ENCODE results near the gene HELZ. TPM values are rescaled to one million over a fixed set of nuclear protein-coding genes. Genes with fewer than 3 reads are reported as not detected.
"Not testable (repeated sequence)": the region's sequence is repeated elsewhere in the genome, so short reads cannot be mapped to it uniquely, and the experiment has no call there.

Gene HELZ
- total RNA-seq, 1 experiment from 2014 or later, result 40.5 TPM

DNA sequence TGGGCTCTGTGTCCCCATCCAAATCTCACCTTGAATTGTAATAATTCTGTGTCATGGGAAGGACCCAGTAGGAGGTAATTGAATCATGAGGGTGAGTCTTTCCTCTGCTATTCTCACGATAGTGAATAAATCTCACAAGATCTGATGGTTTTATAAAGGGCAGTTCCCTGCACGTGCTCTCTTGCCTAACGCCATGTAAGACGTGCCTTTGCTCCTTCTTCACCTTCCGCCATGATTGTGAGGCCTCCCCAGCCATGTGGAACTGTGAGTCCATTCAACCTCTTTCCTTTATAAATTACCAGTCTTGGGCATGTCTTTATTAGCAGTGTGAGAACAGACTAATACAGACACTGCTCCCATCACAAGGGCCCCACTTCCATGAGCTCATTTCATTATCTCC lies 203.9 kb downstream of the HELZ start:
- DNase-seq (ENCODE audit: low read depth, low spot score); H4K20me1 ChIP-seq (ENCODE audit: insufficient read depth); H3K9me3 ChIP-seq (ENCODE audit: control insufficient read depth in 1 of 2, insufficient read depth in 1 of 2, low read depth in 1 of 2, low read length in 2 of 2); POLR2A ChIA-PET; CTCF ChIA-PET; H3K9me2 ChIP-seq (ENCODE audit: insufficient read depth); H3K79me2 ChIP-seq (ENCODE audit: insufficient read depth, low read length); ATAC-seq; H3K4me1 ChIP-seq (ENCODE audit: control insufficient read depth in 1 of 2, insufficient read depth in 2 of 2, low read length in 2 of 2); H3K4me3 ChIP-seq (replicated peaks in 1 of 2; ENCODE audit: low read depth in 1 of 2, low read length in 2 of 2); RAD21 ChIA-PET (ENCODE audit: low non-redundant PET in 1 of 2, low total read pairs in 2 of 2, uncharacterized antibody in 2 of 2, unreplicated experiment in 2 of 2); H3K27me3 ChIP-seq (ENCODE audit: insufficient read depth, low read length); H3K27ac ChIP-seq (ENCODE audit: low read depth, low read length); BruUV-seq (replicated peaks); H2AFZ ChIP-seq (ENCODE audit: low read depth, low read length, poor library complexity, severe bottlenecking); intact Hi-C loops (cut with micrococcal nuclease); H3K4me2 ChIP-seq (ENCODE audit: low read length); H3K9ac ChIP-seq (ENCODE audit: low read length); H3K36me3 ChIP-seq (ENCODE audit: control insufficient read depth in 1 of 2, insufficient read depth in 2 of 2, low read length in 2 of 2): not testable (repeated sequence)

DNA sequence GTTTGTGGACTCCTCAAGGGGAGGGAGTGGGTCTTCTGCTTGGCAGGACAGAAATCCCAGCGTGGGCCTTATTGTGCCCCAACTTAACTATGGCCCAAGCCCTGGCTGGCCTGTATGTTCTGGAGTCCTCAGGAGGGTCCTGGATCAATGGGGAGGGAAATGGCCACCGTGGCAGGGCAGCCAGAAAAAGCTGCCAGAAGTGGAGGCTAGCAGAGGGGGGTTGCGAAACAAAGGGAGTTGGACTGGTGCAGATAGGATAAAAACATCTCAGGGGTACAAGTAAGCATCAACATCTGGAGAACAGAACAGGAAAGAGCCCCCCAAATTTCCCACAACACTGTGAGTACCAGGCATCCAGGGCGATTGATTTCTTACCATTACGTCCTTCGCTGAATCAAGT lies 204.3 kb downstream of the HELZ start:
- no peak for ATAC-seq
- H3K27ac ChIP-seq (ENCODE audit: low read depth, low read length), result no peak overlapping the region
- H2AFZ ChIP-seq (ENCODE audit: low read depth, low read length, poor library complexity, severe bottlenecking), result no peak overlapping the region
- H4K20me1 ChIP-seq (ENCODE audit: insufficient read depth), result no peaks in the 10 kb centered on the region
- no peaks in the 10 kb centered on the region for H3K4me1 ChIP-seq (ENCODE audit: control insufficient read depth in 1 of 2, insufficient read depth in 2 of 2, low read length in 2 of 2)
- ChIA-PET RAD21 (ENCODE audit: low non-redundant PET in 1 of 2, low total read pairs in 2 of 2, uncharacterized antibody in 2 of 2, unreplicated experiment in 2 of 2) (no interaction called here), CTCF (no interaction called here), POLR2A (no interaction called here)
- no peak overlapping the region for H3K4me2 ChIP-seq (ENCODE audit: low read length)
- H3K79me2 ChIP-seq (ENCODE audit: insufficient read depth, low read length), result no peaks in the 10 kb centered on the region
- no peak overlapping the region for H3K9ac ChIP-seq (ENCODE audit: low read length)
- no peaks in the 10 kb centered on the region for H3K9me2 ChIP-seq (ENCODE audit: insufficient read depth)
- BruUV-seq (replicated peaks), result no TSS peak
- no peak overlapping the region for H3K4me3 ChIP-seq (replicated peaks in 1 of 2; ENCODE audit: low read depth in 1 of 2, low read length in 2 of 2)
- H3K27me3 ChIP-seq (ENCODE audit: insufficient read depth, low read length), result 0 out of 2 replicates have a peak, but pooled peaks cover 4% of the 10 kb centered on the region
- no peaks in the 10 kb centered on the region for H3K36me3 ChIP-seq (ENCODE audit: control insufficient read depth in 1 of 2, insufficient read depth in 2 of 2, low read length in 2 of 2)
- no peak for DNase-seq (ENCODE audit: low read depth, low spot score)
- intact Hi-C loops (cut with micrococcal nuclease), result no loop called here
- no peaks in the 10 kb centered on the region for H3K9me3 ChIP-seq (ENCODE audit: control insufficient read depth in 1 of 2, insufficient read depth in 1 of 2, low read depth in 1 of 2, low read length in 2 of 2)
- TF ChIP-seq SIN3A (IDR thresholded peaks at IDR 0.05; ENCODE audit: low read depth), result no peak
- TF ChIP-seq EZH2 (IDR thresholded peaks at IDR 0.05), result no peak
- no peak for TF ChIP-seq FOSL1 (IDR thresholded peaks at IDR 0.05; ENCODE audit: low read depth)
- no peak for TF ChIP-seq SRF (IDR thresholded peaks at IDR 0.05; ENCODE audit: low read depth)
- no peak for TF ChIP-seq EGR1 (IDR thresholded peaks at IDR 0.05; ENCODE audit: low read depth)
- TF ChIP-seq CBX3 (IDR thresholded peaks at IDR 0.05; ENCODE audit: low read depth), result no peak
- TF ChIP-seq SP1 (IDR thresholded peaks at IDR 0.05; ENCODE audit: low read depth), result no peak
- no peak for TF ChIP-seq ZNF274 (IDR thresholded peaks at IDR 0.05; ENCODE audit: low read depth, low read length)
- TF ChIP-seq ZFX (IDR thresholded peaks at IDR 0.05), result no peak
- TF ChIP-seq, protein P1, sequence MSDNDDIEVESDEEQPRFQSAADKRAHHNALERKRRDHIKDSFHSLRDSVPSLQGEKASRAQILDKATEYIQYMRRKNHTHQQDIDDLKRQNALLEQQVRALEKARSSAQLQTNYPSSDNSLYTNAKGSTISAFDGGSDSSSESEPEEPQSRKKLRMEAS (IDR thresholded peaks at IDR 0.05), result no peak
- no peak for TF ChIP-seq CEBPB (IDR thresholded peaks at IDR 0.05; ENCODE audit: low read depth)
- TF ChIP-seq, protein P2, sequence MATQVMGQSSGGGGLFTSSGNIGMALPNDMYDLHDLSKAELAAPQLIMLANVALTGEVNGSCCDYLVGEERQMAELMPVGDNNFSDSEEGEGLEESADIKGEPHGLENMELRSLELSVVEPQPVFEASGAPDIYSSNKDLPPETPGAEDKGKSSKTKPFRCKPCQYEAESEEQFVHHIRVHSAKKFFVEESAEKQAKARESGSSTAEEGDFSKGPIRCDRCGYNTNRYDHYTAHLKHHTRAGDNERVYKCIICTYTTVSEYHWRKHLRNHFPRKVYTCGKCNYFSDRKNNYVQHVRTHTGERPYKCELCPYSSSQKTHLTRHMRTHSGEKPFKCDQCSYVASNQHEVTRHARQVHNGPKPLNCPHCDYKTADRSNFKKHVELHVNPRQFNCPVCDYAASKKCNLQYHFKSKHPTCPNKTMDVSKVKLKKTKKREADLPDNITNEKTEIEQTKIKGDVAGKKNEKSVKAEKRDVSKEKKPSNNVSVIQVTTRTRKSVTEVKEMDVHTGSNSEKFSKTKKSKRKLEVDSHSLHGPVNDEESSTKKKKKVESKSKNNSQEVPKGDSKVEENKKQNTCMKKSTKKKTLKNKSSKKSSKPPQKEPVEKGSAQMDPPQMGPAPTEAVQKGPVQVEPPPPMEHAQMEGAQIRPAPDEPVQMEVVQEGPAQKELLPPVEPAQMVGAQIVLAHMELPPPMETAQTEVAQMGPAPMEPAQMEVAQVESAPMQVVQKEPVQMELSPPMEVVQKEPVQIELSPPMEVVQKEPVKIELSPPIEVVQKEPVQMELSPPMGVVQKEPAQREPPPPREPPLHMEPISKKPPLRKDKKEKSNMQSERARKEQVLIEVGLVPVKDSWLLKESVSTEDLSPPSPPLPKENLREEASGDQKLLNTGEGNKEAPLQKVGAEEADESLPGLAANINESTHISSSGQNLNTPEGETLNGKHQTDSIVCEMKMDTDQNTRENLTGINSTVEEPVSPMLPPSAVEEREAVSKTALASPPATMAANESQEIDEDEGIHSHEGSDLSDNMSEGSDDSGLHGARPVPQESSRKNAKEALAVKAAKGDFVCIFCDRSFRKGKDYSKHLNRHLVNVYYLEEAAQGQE (IDR thresholded peaks at IDR 0.05; ENCODE audit: low read depth), result no peak
- no peak for TF ChIP-seq ELF1 (IDR thresholded peaks at IDR 0.05; ENCODE audit: borderline replicate concordance, low read depth)
- TF ChIP-seq, protein P3, sequence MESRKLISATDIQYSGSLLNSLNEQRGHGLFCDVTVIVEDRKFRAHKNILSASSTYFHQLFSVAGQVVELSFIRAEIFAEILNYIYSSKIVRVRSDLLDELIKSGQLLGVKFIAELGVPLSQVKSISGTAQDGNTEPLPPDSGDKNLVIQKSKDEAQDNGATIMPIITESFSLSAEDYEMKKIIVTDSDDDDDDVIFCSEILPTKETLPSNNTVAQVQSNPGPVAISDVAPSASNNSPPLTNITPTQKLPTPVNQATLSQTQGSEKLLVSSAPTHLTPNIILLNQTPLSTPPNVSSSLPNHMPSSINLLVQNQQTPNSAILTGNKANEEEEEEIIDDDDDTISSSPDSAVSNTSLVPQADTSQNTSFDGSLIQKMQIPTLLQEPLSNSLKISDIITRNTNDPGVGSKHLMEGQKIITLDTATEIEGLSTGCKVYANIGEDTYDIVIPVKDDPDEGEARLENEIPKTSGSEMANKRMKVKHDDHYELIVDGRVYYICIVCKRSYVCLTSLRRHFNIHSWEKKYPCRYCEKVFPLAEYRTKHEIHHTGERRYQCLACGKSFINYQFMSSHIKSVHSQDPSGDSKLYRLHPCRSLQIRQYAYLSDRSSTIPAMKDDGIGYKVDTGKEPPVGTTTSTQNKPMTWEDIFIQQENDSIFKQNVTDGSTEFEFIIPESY (IDR thresholded peaks at IDR 0.05; ENCODE audit: extremely low read depth, insufficient replicate concordance, low read length), result no peak
- no peak for TF ChIP-seq EZH2phosphoT487 (IDR thresholded peaks at IDR 0.05; ENCODE audit: borderline replicate concordance)
- no peak for TF ChIP-seq RAD21 (IDR thresholded peaks at IDR 0.05; ENCODE audit: low read depth)
- TF ChIP-seq JUND (IDR thresholded peaks at IDR 0.05), result no peak
